Stimulated activated naive CD8-positive, alpha-beta T cell treated with anti-CD3 and anti-CD28 coated beads, Interleukin-15, Interleukin-2, amounts not matched to agents 100 ng/mL and 50 ng/mL, for 24 hours (primary cell): ENCODE results near the gene TLK2.

Experiments
- H3K27ac Mint-ChIP-seq: one replicate; pipeline ENCODE4 v1.8.0; 2021; ENCODE audit warnings: mild to moderate bottlenecking, mixed read lengths
- H3K27me3 Mint-ChIP-seq: one replicate; pipeline ENCODE4 v1.8.0; 2021; ENCODE audit warnings: mixed read lengths
- H3K36me3 Mint-ChIP-seq: one replicate; pipeline ENCODE4 v1.8.0; 2021; ENCODE audit warnings: low read depth, mixed read lengths
- H3K4me1 Mint-ChIP-seq: one replicate; pipeline ENCODE4 v1.8.0; 2021; ENCODE audit warnings: low read depth, mixed read lengths
- H3K4me3 Mint-ChIP-seq: one replicate; pipeline ENCODE4 v1.8.0; 2021; ENCODE audit warnings: mild to moderate bottlenecking, mixed read lengths
- H3K9me3 Mint-ChIP-seq: one replicate; pipeline ENCODE4 v1.8.0; 2021; ENCODE audit warnings: mixed read lengths

Gene TLK2

DNA sequence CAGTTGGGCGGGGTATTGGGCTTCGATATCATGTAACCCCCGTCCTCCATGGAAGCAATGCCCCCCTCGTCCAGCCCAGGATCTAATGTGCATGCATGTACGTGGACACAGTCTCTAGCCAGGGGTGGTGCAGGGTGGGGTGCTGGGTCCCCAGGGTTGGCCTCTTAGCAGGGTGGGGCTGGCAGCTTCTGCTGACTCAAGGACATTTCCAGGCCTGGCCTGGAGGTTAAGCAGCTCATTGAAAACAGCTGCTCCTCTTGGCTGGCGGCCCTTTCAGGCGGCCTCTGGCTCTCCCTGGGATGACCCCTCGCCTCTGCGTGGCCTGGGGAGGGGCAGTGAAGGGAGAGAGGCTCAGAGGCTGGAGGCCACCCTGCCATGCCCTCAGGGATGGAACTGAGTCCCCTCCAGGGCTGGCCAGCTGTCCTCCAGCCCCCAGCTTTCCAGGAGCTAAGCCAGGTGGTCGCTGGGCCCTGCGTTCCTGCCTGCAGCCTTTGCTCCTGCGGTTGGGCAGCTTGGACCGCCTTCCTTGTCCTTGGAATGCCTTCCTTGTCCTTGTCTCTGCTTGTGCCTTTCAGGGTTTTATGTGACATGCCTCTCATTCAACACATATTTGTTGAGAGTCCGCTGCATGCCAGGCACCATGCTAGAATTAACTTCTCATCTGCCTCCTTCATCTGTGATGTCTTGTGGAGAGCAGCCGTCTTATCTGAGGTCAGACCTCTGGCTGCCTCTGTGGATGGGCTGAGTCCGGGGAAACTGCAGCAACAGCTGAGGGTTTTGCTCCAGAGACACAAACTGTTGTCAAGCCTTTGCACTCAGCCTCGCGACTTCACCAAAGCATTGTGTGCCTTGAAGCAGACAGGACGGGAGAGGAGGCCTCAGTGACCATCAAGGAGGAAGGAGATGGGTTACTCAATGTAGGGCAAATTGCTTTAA lies 175.5 kb downstream of the TLK2 start:
- Mint-ChIP-seq H3K9me3 (no peaks in the 10 kb centered on the region), H3K27ac (peak overlapping the region; percentile 57), H3K27me3 (peaks cover 24% of the 10 kb centered on the region), H3K4me1 (peaks cover 29% of the 10 kb centered on the region), H3K4me3 (peak overlapping the region; percentile 76), H3K36me3 (no peaks in the 10 kb centered on the region)

DNA sequence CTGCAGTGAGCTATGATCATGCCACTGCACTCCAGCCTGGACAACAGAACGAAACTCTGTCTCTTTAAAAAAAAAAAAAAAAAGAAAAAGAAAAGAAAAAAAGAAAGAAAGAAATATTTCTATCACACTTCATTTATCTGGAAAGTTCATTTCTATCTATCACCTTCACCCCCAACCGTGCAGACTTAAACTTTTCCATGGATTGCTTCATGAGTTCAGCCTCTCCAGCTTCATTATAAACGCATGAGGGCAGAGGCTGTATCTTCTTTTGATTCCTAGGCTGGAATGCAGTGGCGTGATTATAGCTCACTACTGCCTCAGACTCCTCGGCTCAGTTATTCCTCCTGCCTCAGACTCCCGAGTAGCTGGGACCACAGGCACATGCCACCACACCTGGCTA lies 177.0 kb downstream of the TLK2 start:
- H3K4me1 Mint-ChIP-seq: peaks cover 29% of the 10 kb centered on the region
- H3K4me3 Mint-ChIP-seq: no peak overlapping the region
- peaks cover 2% of the 10 kb centered on the region for H3K36me3 Mint-ChIP-seq
- H3K27me3 Mint-ChIP-seq: peaks cover 27% of the 10 kb centered on the region
- H3K27ac Mint-ChIP-seq: no peak overlapping the region
- peaks cover 7% of the 10 kb centered on the region for H3K9me3 Mint-ChIP-seq

DNA sequence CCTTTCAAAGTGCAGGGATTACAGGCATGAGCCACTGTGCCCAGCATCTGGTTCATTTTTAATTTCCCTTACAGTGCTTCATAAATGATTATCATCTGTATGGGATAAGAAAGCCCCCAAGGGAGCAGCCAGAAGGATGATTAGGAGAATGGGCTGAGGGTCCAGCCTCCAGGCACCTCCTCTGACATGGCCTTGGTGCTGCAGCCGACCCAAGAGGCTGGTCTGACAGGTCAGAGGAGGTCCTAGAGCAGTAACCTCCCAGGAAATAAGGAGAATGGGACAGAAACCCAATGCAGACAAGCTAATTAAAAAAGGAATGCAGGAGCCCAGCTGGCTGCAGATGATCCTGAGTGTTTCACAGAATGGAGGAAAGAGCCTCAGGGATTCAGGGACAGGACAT lies 177.8 kb downstream of the TLK2 start:
- Mint-ChIP-seq H3K27me3 (peaks cover 27% of the 10 kb centered on the region), H3K4me3 (no peak overlapping the region), H3K9me3 (peaks cover 15% of the 10 kb centered on the region), H3K27ac (no peak overlapping the region), H3K36me3 (peaks cover 9% of the 10 kb centered on the region), H3K4me1 (peaks cover 29% of the 10 kb centered on the region)

DNA sequence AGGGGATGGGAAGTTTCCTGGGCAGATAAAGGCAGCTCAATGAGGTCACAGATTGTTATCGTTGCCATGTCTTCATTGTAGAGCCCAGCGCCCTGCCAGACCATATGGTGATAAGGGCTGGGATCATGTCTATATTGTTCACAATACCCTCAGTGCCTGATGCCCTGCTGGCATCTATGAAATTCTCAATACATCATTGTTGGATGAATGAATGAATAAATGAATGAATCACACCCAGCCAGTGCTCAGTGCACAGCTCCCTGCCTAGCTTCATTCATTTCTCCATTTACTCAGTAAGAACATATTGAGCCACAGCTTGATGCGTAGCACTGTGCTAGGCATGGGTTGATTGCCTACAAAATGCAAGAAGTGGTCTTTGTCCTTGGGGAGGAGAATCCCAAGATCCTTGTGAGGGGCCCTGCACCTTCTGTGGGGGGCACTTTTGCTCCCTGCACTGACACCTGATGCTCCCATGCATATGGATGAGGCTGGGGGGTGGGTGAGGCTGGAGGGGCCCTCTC lies 178.6 kb downstream of the TLK2 start:
- peaks cover 23% of the 10 kb centered on the region for H3K4me1 Mint-ChIP-seq
- peaks cover 11% of the 10 kb centered on the region for H3K36me3 Mint-ChIP-seq
- H3K4me3 Mint-ChIP-seq: no peak overlapping the region
- peaks cover 16% of the 10 kb centered on the region for H3K9me3 Mint-ChIP-seq
- no peak overlapping the region for H3K27ac Mint-ChIP-seq
- H3K27me3 Mint-ChIP-seq: peaks cover 22% of the 10 kb centered on the region

DNA sequence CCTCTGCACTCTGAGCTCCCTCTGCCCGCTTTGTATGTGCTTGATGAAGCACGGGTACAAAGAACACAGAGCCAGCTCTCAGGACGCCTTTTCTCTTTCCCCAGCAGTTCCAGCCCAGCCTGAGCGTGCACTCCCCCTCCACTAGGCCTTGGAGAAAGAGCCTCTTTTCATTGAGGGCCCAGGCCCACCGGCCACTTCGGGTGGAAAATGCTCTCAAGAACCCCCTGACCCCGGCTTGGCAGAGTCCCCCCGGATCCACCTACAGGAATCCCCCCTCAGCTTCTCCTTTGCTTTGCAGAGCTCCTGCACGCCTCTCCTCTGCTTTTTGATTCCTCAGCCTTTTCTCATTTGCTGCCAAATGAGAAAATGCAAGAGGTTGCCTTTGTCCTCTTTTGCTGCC lies 179.1 kb downstream of the TLK2 start:
- Mint-ChIP-seq H3K27ac (no peak overlapping the region), H3K36me3 (peaks cover 11% of the 10 kb centered on the region), H3K4me3 (no peak overlapping the region), H3K27me3 (peaks cover 22% of the 10 kb centered on the region), H3K4me1 (peaks cover 18% of the 10 kb centered on the region), H3K9me3 (peaks cover 16% of the 10 kb centered on the region)

DNA sequence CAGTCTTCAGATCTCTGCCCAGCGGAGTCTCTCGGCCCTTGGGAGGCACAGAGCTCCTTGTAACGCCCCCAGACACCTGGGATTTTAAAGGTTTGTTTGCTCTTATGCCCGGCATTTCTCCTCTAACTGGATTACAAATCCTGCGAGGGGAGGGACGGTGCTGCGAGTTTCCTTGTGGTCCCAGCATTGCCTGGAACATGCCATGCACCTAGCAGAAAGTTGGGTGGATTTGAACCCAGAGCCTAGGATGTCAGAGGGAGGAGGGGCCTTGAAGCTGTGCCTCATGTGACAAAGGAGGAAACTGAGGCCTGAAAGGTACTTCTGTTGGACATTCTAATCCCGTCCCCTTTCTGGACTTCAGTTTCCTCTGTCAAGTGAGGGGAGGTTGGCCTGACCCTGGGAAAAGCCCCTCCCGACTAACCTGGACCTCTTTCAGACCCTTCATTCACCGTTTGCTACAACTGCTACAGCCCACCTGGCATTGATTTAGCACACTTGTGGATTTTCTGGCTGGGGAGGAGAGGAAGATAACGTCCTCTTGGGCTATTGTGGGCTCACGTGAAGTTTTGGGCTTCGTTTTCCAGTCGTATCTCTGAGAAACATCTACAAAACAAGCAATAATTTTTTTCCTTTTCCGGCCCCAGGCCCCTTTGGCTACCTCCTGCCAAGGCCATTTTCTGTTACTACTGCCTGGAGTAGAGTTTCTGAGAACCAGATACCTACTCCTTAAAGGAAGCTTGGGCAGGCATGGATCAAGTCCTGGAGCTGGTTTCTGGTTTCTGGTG lies 179.7 kb downstream of the TLK2 start:
- no peak overlapping the region for H3K27ac Mint-ChIP-seq

DNA sequence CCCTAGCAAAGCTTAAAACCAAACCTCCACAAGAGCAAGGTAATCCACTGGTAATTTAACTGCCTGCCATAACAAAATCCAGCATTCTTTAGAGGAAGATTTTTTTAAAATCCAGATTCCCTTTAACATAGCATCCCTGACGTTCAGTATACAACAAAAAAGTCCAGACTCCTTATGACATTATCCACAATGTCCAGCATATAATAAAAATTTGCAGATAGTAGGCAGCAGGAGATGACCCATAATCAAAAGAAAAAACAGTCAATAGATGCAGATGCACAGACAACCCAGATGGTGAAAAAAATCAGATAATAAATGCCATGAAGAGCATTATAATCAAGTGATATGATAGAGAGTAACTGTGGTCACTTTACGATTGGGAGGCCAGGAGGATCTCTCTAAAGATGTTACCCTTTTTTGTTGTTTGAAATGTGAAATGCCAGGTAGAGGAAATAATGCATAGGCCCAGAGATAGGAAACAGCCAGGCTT lies 182.0 kb downstream of the TLK2 start:
- H3K27me3 Mint-ChIP-seq: peaks cover 17% of the 10 kb centered on the region
- H3K9me3 Mint-ChIP-seq: peaks cover 16% of the 10 kb centered on the region
- H3K27ac Mint-ChIP-seq: no peak overlapping the region

More for the DNA sequence above, 179.7 kb downstream of the TLK2 start:
- H3K4me1 Mint-ChIP-seq: peaks cover 14% of the 10 kb centered on the region
- no peak overlapping the region for H3K4me3 Mint-ChIP-seq
- peaks cover 16% of the 10 kb centered on the region for H3K9me3 Mint-ChIP-seq
- H3K36me3 Mint-ChIP-seq: peaks cover 11% of the 10 kb centered on the region
- H3K27me3 Mint-ChIP-seq: peaks cover 22% of the 10 kb centered on the region

DNA sequence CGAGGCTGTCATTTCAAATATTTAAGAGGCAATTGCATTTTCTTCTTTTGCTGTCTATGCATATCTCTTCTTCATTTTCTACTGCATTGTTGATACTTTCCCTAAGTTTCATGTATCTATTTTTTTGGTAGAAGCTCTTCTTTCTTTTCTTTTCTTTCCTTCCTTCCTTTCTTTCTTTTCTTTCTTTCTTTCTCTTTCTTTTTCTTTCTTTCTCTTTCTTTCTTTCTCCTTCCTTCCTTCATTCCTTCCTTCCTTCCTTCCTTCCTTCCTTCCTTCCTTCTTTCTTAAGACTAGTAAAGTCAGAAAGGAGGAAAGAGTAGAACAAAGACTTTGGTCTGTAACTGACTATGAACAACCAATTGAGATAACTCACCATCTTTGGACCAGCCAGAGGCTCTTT lies 182.7 kb downstream of the TLK2 start:
- H3K36me3 Mint-ChIP-seq: peaks cover 11% of the 10 kb centered on the region
- peaks cover 16% of the 10 kb centered on the region for H3K9me3 Mint-ChIP-seq
- peaks cover 6% of the 10 kb centered on the region for H3K4me1 Mint-ChIP-seq
- H3K27me3 Mint-ChIP-seq: peaks cover 15% of the 10 kb centered on the region
- H3K4me3 Mint-ChIP-seq: no peak overlapping the region
- no peak overlapping the region for H3K27ac Mint-ChIP-seq

More for the DNA sequence above, 182.0 kb downstream of the TLK2 start:
- peaks cover 6% of the 10 kb centered on the region for H3K4me1 Mint-ChIP-seq
- no peak overlapping the region for H3K4me3 Mint-ChIP-seq
- peaks cover 11% of the 10 kb centered on the region for H3K36me3 Mint-ChIP-seq

DNA sequence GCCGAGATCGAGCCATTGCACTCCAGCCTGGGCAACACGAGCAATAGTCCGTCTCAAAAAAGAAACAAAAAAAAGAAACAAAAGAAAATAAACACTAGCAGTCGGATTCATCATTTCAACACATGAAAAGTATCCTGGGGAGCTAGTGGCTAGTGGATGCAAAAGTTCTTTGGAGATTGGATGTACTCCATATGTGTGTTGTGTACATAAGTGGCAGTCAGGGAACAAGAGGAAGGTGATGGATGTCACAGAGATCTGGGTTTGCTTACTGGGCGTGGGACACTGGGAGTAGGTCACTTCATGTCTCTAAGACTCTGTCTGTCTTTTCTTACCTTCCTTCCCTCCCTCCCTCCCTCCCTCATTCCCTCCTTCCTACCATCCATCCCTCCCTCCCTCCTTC lies 184.2 kb downstream of the TLK2 start:
- peaks cover 15% of the 10 kb centered on the region for H3K27me3 Mint-ChIP-seq
- peaks cover 11% of the 10 kb centered on the region for H3K36me3 Mint-ChIP-seq
- peaks cover 6% of the 10 kb centered on the region for H3K4me1 Mint-ChIP-seq
- H3K9me3 Mint-ChIP-seq: peaks cover 16% of the 10 kb centered on the region
- no peak overlapping the region for H3K4me3 Mint-ChIP-seq
- no peak overlapping the region for H3K27ac Mint-ChIP-seq
